Measurements from ENCODE around the gene SLC4A2.

SLC4A2 gene

GRCh38 chr7:151013356-151013732 is 46.0 kb upstream of the SLC4A2 start:
- DNase-seq (ENCODE audit: extremely low read depth, low read depth) = no peak

GRCh38 chr7:151013733-151014497 is 45.5 kb upstream of the SLC4A2 start:
- peak; percentile 42 for DNase-seq (ENCODE audit: extremely low read depth, low read depth)
- no peak; the same call in none of the 2 replicates for TF ChIP-seq CTCF (IDR thresholded peaks at IDR 0.05; ENCODE audit: low read depth, low read length)

More at GRCh38 chr7:151013356-151013732, 46.0 kb upstream of the SLC4A2 start:
- TF ChIP-seq CTCF (IDR thresholded peaks at IDR 0.05; ENCODE audit: low read depth, low read length) = no peak

- no peak for TF ChIP-seq CTCF (IDR thresholded peaks at IDR 0.05; ENCODE audit: low read depth, low read length)
- DNase-seq (ENCODE audit: extremely low read depth, low read depth) = no peak
Measured at GRCh38 chr7:151014950-151015349, 44.4 kb upstream of the SLC4A2 start.

GRCh38 chr7:151015967-151016366 is 43.4 kb upstream of the SLC4A2 start:
- TF ChIP-seq CTCF (IDR thresholded peaks at IDR 0.05; ENCODE audit: low read depth, low read length) = no peak
- no peak for DNase-seq (ENCODE audit: extremely low read depth, low read depth)

GRCh38 chr7:151016505-151016904 is 42.9 kb upstream of the SLC4A2 start:
- TF ChIP-seq CTCF (IDR thresholded peaks at IDR 0.05; ENCODE audit: low read depth, low read length) = no peak
- DNase-seq (ENCODE audit: extremely low read depth, low read depth) = no peak

GRCh38 chr7:151016942-151017341 is 42.4 kb upstream of the SLC4A2 start:
- no peak for TF ChIP-seq CTCF (IDR thresholded peaks at IDR 0.05; ENCODE audit: low read depth, low read length)
- no peak for DNase-seq (ENCODE audit: extremely low read depth, low read depth)

- no peak for TF ChIP-seq CTCF (IDR thresholded peaks at IDR 0.05; ENCODE audit: low read depth, low read length)
- no peak for DNase-seq (ENCODE audit: extremely low read depth, low read depth)
Measured at GRCh38 chr7:151017370-151017952, 41.9 kb upstream of the SLC4A2 start.
